ENCODE data around the gene RPGRIP1.
A peak's percentile ranks its signal among the peaks of the same experiment; 100 is the strongest.

The RPGRIP1 gene

DNA sequence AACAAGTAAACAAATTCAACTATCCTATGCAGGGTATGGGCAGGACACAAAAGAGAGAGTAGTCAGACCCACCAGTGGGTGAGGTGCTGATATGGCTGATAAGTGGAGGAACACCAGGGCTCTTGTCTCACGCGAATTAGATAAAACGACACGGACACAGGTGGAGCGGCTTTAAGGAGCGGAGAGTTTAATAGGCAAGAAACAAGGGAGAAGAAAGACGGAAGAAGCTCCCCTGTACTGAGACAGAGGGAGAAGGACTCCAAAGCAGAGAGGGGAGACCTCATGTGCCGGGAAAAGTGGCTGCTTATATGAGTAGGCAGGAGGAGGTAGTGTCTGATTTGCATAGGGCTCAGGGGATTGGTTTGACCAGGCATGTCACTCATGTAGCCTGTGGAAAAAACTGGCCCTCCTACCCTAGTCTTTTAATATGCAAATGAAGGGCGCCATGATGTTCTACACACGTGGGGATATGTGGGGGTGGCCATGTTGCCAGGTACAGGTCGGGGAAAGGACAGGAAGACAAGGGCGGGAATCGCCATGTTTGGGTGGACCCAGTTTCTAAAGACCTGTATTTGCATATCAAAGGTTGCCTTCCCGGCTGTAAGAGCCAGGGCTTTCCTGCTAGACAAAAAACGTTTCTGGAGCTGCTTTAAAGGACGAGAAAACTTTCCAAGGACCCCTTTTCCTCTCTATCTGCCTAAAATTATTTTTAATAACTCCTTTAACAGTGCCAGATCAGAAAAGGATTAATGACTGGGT is 28.8 kb downstream of the RPGRIP1 start:
- H3K4me1 ChIP-seq (ENCODE audit: insufficient read depth, low read length): no peaks in the 10 kb centered on the region
- peak overlapping the region in 1 of 2 donors; percentile 16 for H3K4me3 ChIP-seq (ENCODE audit: low read depth in 1 of 2, low read length in 2 of 2)
- H3K27ac ChIP-seq (ENCODE audit: low read depth, low read length): no peak overlapping the region
- H3K9me3 ChIP-seq (ENCODE audit: low read length): no peaks in the 10 kb centered on the region
- no peak overlapping the region for H3K9ac ChIP-seq (ENCODE audit: low read length)
- H3K27me3 ChIP-seq (ENCODE audit: control insufficient read depth in 1 of 2, insufficient read depth in 2 of 2, low read length in 2 of 2): no peaks in the 10 kb centered on the region
- H3K36me3 ChIP-seq (ENCODE audit: insufficient read depth, low read length): no peaks in the 10 kb centered on the region

DNA sequence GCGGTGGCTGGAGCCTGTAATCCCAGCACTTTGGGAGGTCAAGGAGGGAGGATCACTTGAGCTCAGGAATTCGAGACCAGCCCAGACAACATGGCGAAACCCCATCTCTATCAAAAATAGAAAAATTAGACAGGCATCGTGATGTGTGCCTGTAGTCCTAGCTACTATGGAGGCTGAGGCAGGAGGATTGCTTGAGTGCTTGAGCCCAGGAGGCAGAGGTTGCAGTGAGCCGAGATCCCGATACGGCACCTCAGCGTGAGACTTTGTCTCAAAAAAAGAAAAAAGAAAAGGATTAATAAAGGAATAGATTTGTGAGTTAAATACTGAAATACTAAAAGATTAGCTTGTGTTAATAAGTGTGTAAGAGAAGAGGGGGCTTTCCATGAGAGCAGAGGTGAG is 29.4 kb downstream of the RPGRIP1 start:
- H3K9me3 ChIP-seq (ENCODE audit: low read length): no peaks in the 10 kb centered on the region
- no peaks in the 10 kb centered on the region for H3K4me1 ChIP-seq (ENCODE audit: insufficient read depth, low read length)
- no peak overlapping the region for H3K27ac ChIP-seq (ENCODE audit: low read depth, low read length)
- no peaks in the 10 kb centered on the region for H3K36me3 ChIP-seq (ENCODE audit: insufficient read depth, low read length)
- H3K27me3 ChIP-seq (ENCODE audit: control insufficient read depth in 1 of 2, insufficient read depth in 2 of 2, low read length in 2 of 2): no peaks in the 10 kb centered on the region
- no peak overlapping the region for H3K9ac ChIP-seq (ENCODE audit: low read length)
- H3K4me3 ChIP-seq (ENCODE audit: low read depth in 1 of 2, low read length in 2 of 2): peak overlapping the region in 1 of 2 donors; percentile 16

DNA sequence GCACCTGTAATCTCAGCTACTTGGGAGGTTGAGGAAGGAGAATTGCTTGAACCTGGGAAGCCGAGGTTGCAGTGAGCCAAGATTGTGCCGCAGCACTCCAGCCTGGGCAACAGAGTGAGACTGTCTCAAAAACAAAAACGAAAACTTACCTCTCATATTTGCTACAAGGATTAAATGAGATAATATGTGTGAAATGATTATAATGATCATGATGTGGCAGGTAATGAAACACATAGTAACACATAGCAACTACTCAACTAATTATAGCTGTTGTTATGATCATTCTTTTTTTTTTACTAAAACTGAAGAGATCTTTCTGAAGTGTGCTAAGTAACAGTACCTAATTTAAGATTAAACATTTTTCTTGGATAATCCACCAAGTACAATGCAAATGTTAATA is 30.1 kb downstream of the RPGRIP1 start:
- Histone ChIP-seq H3K36me3 (ENCODE audit: insufficient read depth, low read length) (no peaks in the 10 kb centered on the region), H3K27me3 (ENCODE audit: control insufficient read depth in 1 of 2, insufficient read depth in 2 of 2, low read length in 2 of 2) (no peaks in the 10 kb centered on the region), H3K4me1 (ENCODE audit: insufficient read depth, low read length) (no peaks in the 10 kb centered on the region), H3K4me3 (ENCODE audit: low read depth in 1 of 2, low read length in 2 of 2) (no peak overlapping the region), H3K9ac (ENCODE audit: low read length) (no peak overlapping the region), H3K9me3 (ENCODE audit: low read length) (no peaks in the 10 kb centered on the region), H3K27ac (ENCODE audit: low read depth, low read length) (no peak overlapping the region)

DNA sequence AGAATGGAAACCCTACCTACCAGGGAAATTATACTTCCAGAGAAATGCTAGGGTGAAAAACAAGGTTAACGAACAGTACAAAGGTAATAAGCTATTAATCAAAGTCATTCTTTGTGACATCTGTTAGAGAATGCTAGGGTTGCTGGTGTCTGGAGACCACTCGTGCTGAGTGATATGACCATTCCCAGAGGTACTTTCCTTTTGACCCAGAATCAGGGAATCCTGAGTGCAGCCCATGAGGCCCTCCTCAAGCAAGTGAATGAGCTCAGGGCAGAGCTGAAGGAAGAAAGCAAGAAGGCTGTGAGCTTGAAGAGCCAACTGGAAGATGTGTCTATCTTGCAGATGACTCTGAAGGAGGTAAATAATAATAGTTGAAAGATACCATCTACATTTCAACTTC is 31.7 kb downstream of the RPGRIP1 start:
- no peaks in the 10 kb centered on the region for H3K27me3 ChIP-seq (ENCODE audit: control insufficient read depth in 1 of 2, insufficient read depth in 2 of 2, low read length in 2 of 2)
- no peak overlapping the region for H3K4me3 ChIP-seq (ENCODE audit: low read depth in 1 of 2, low read length in 2 of 2)
- no peaks in the 10 kb centered on the region for H3K36me3 ChIP-seq (ENCODE audit: insufficient read depth, low read length)
- H3K9me3 ChIP-seq (ENCODE audit: low read length): no peaks in the 10 kb centered on the region
- H3K27ac ChIP-seq (ENCODE audit: low read depth, low read length): no peak overlapping the region
- H3K9ac ChIP-seq (ENCODE audit: low read length): no peak overlapping the region
- H3K4me1 ChIP-seq (ENCODE audit: insufficient read depth, low read length): no peaks in the 10 kb centered on the region

DNA sequence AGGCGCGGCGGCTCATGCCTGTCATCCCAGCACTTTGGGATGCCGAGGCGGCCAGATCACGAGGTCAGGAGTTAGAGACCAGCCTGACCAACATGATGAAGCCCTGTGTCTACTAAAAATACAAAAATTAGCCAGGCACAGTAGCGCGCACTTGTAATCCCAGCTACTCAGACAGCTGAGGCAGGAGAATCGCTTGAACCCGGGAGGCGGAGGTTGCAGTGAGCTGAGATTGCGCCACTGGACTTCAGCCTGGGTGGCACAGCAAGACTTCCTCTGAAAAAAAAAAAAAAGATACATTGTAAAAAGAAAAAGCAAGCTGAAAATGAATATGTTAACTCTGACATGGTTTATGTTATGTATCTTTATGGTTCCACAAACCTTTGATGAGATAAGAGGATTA is 33.6 kb downstream of the RPGRIP1 start:
- Histone ChIP-seq H3K9ac (ENCODE audit: low read length) (no peak overlapping the region), H3K36me3 (ENCODE audit: insufficient read depth, low read length) (no peaks in the 10 kb centered on the region), H3K9me3 (ENCODE audit: low read length) (no peaks in the 10 kb centered on the region), H3K4me3 (ENCODE audit: low read depth in 1 of 2, low read length in 2 of 2) (no peak overlapping the region), H3K4me1 (ENCODE audit: insufficient read depth, low read length) (no peaks in the 10 kb centered on the region), H3K27ac (ENCODE audit: low read depth, low read length) (no peak overlapping the region), H3K27me3 (ENCODE audit: control insufficient read depth in 1 of 2, insufficient read depth in 2 of 2, low read length in 2 of 2) (no peaks in the 10 kb centered on the region)

DNA sequence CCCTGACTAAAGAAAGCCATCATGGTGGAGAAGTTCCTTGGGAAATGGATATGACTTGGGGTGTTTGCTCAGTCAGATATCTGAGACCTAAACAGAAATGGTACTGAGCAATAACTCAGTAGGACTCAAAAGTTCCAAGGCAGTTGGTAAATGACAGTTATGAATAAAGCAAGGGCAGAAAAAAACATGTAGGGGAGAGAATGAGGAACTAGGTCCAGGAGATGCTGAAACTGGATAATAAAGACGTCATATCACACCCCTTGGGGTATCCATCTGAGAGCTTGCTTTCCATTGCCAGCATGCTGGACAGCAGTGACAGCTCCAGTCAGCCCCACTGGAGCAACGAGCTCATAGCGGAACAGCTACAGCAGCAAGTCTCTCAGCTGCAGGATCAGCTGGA is 37.5 kb downstream of the RPGRIP1 start:
- Histone ChIP-seq H3K27me3 (ENCODE audit: control insufficient read depth in 1 of 2, insufficient read depth in 2 of 2, low read length in 2 of 2) (no peaks in the 10 kb centered on the region), H3K4me1 (ENCODE audit: insufficient read depth, low read length) (no peaks in the 10 kb centered on the region), H3K4me3 (ENCODE audit: low read depth in 1 of 2, low read length in 2 of 2) (no peak overlapping the region), H3K9ac (ENCODE audit: low read length) (no peak overlapping the region), H3K27ac (ENCODE audit: low read depth, low read length) (no peak overlapping the region), H3K36me3 (ENCODE audit: insufficient read depth, low read length) (no peaks in the 10 kb centered on the region), H3K9me3 (ENCODE audit: low read length) (no peaks in the 10 kb centered on the region)

GRCh38 chr14:21320913-21321312 is 41.0 kb downstream of the RPGRIP1 start:
- no peak overlapping the region for H3K9ac ChIP-seq (ENCODE audit: low read length)
- no peaks in the 10 kb centered on the region for H3K36me3 ChIP-seq (ENCODE audit: insufficient read depth, low read length)
- H3K4me3 ChIP-seq (ENCODE audit: low read depth in 1 of 2, low read length in 2 of 2): no peak overlapping the region
- H3K27ac ChIP-seq (ENCODE audit: low read depth, low read length): no peak overlapping the region
- H3K27me3 ChIP-seq (ENCODE audit: control insufficient read depth in 1 of 2, insufficient read depth in 2 of 2, low read length in 2 of 2): no peaks in the 10 kb centered on the region
- no peaks in the 10 kb centered on the region for H3K9me3 ChIP-seq (ENCODE audit: low read length)
- no peaks in the 10 kb centered on the region for H3K4me1 ChIP-seq (ENCODE audit: insufficient read depth, low read length)

GRCh38 chr14:21322716-21323115 is 42.8 kb downstream of the RPGRIP1 start:
- H3K4me1 ChIP-seq (ENCODE audit: insufficient read depth, low read length): no peaks in the 10 kb centered on the region
- no peak overlapping the region for H3K9ac ChIP-seq (ENCODE audit: low read length)

GRCh38 chr14:21326972-21327371 is 47.1 kb downstream of the RPGRIP1 start:
- Histone ChIP-seq H3K4me1 (ENCODE audit: insufficient read depth, low read length) (no peaks in the 10 kb centered on the region), H3K27ac (ENCODE audit: low read depth, low read length) (no peak overlapping the region), H3K9me3 (ENCODE audit: low read length) (no peaks in the 10 kb centered on the region)

More at GRCh38 chr14:21322716-21323115, 42.8 kb downstream of the RPGRIP1 start:
- Histone ChIP-seq H3K9me3 (ENCODE audit: low read length) (no peaks in the 10 kb centered on the region), H3K27me3 (ENCODE audit: control insufficient read depth in 1 of 2, insufficient read depth in 2 of 2, low read length in 2 of 2) (no peaks in the 10 kb centered on the region), H3K4me3 (ENCODE audit: low read depth in 1 of 2, low read length in 2 of 2) (no peak overlapping the region), H3K36me3 (ENCODE audit: insufficient read depth, low read length) (no peaks in the 10 kb centered on the region), H3K27ac (ENCODE audit: low read depth, low read length) (no peak overlapping the region)

More at GRCh38 chr14:21326972-21327371, 47.1 kb downstream of the RPGRIP1 start:
- Histone ChIP-seq H3K4me3 (ENCODE audit: low read depth in 1 of 2, low read length in 2 of 2) (no peak overlapping the region), H3K36me3 (ENCODE audit: insufficient read depth, low read length) (no peaks in the 10 kb centered on the region), H3K9ac (ENCODE audit: low read length) (no peak overlapping the region), H3K27me3 (ENCODE audit: control insufficient read depth in 1 of 2, insufficient read depth in 2 of 2, low read length in 2 of 2) (no peaks in the 10 kb centered on the region)

All from muscle layer of colon (tissue), 2 donors.